Muscle of leg (tissue), 11 donors: Measurements from ENCODE around the gene SH3BGRL. TPM values are rescaled to one million over a fixed set of nuclear protein-coding genes. Genes with fewer than 3 reads are reported as not detected.

Experiments
- DNase-seq: peaks from one replicate; pipeline ENCODE4 v3.0.0; 2013
- H3K27ac ChIP-seq: one replicate; pipeline ENCODE4 v1.5.1; 2013; ENCODE audit warnings: mild to moderate bottlenecking, low read length, control low read depth
- H3K27me3 ChIP-seq: one replicate; pipeline ENCODE4 v1.6.1; 2013; ENCODE audit warnings: low read length; ENCODE audit not compliant: control insufficient read depth, insufficient read depth
- H3K36me3 ChIP-seq: one replicate; pipeline ENCODE4 v1.6.1; 2013; ENCODE audit warnings: low read length; ENCODE audit not compliant: control insufficient read depth, insufficient read depth
- H3K4me1 ChIP-seq: one replicate; pipeline ENCODE4 v1.6.1; 2013; ENCODE audit warnings: low read length; ENCODE audit not compliant: control insufficient read depth, insufficient read depth
- H3K4me3 ChIP-seq: one replicate; pipeline ENCODE4 v1.5.1; 2013; ENCODE audit warnings: low read length, control low read depth
- H3K9me3 ChIP-seq: replicated peaks from 2 replicates; pipeline ENCODE4 v1.6.1; 2013; ENCODE audit warnings: low read depth, low read length; ENCODE audit not compliant: control insufficient read depth
- WGBS: methylation state at CpG from one replicate; pipeline ENCODE4 v1.1.5; 2013; ENCODE audit warnings: missing lambda C conversion rate; ENCODE audit not compliant: insufficient coverage; 5-methylcytosine and 5-hydroxymethylcytosine counted together
- polyA plus RNA-seq, 8 donors: library from polyadenylated mRNA; unstranded; fragments of 120-200 nt; gene quantifications; one replicate each; pipeline versions ENCODE4 v1.2.1 to v1.2.3, GENCODE V29; 2013; ENCODE audit warnings: inconsistent platforms in 1 of 8, low replicate concordance in 1 of 8; ENCODE audit not compliant: insufficient read length in 8 of 8, insufficient read depth in 1 of 8
- total RNA-seq: library from RNA; stranded (reverse); fragments of 120-200 nt; gene quantifications from one replicate; pipeline ENCODE4 v1.2.4, GENCODE V29; 2013

The SH3BGRL gene
- total and polyA plus RNA-seq, 9 donors = 50.2 to 105 (median 71.2) TPM

DNA sequence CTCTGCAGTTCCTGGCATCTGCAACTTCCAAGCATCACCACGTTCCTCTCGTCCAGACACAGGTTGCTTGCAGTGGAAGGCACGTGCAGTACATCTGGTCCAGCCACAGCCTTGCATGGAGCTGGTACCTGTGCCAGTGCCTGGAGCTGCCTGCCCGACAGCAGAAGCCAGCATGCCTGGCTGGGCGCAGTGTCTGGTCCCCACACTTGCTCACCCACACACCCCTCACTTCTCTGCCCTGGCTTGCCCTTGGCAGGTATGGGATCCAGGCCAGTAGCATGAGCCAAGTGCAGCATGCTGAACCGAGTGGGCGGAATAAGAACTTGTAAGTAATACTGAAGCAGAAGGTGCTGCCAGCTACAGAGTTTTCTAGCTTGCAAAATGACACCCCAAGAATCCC is 39.9 kb downstream of the SH3BGRL start:
- H3K4me1 ChIP-seq = no peaks in the 10 kb centered on the region
- DNase-seq = no peak
- no peak overlapping the region for H3K4me3 ChIP-seq
- peaks cover 4% of the 10 kb centered on the region for H3K27me3 ChIP-seq
- 87% methylated on average over 5 of the region's 7 CpGs for WGBS
- H3K9me3 ChIP-seq = peaks cover 12% of the 10 kb centered on the region
- H3K27ac ChIP-seq = no peak overlapping the region
- H3K36me3 ChIP-seq = peaks cover 2% of the 10 kb centered on the region

DNA sequence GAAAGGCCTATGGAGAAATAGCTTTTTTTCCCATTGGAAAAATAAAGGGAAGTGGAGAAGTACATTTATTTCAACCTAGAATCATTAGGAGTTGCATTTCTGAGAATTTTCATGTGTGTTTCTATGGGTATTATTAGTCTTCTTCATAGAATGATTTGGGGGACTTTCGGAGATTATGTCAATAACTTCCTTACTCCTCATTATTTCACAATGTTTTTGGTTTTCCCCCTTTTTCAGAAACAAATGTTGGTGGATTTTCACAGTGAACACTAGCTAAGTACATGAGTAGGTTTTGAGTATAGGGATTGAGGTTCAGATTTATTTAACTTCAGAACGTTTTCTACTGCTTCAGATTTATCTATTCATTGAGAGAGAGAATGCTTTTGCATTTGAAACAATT is 54.0 kb downstream of the SH3BGRL start:
- no peak for DNase-seq
- H3K4me1 ChIP-seq = no peaks in the 10 kb centered on the region
- H3K27me3 ChIP-seq = no peaks in the 10 kb centered on the region
- H3K9me3 ChIP-seq = no peaks in the 10 kb centered on the region
- no peak overlapping the region for H3K27ac ChIP-seq
- H3K4me3 ChIP-seq = no peak overlapping the region
- no peaks in the 10 kb centered on the region for H3K36me3 ChIP-seq
- WGBS = no CpG with 5 or more reads among the region's 2 CpGs

DNA sequence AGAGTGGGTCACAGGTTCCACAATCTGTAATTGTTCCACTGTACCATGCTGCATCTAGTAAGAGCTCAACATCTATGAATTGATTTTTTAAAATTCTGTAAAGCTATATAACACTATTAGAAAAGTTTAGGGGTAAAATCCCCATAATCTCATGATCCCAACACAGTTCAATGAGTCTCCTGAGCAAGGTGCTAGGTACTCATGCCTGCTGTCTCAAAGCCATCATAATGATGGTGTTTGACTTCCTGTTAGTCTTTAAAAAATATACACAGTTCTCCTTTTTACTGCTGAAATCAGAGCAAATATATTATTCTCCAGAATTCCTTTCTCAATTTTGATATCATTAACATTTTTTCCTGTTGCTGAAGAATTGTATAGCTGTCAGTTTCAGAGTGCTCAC is 55.9 kb downstream of the SH3BGRL start:
- Histone ChIP-seq H3K4me3 (no peak overlapping the region), H3K27ac (no peak overlapping the region)

GRCh38 chrX:81259020-81259713 is 57.3 kb downstream of the SH3BGRL start:
- Histone ChIP-seq H3K36me3 (no peaks in the 10 kb centered on the region), H3K4me1 (no peaks in the 10 kb centered on the region), H3K27me3 (no peaks in the 10 kb centered on the region), H3K27ac (no peak overlapping the region), H3K4me3 (no peak overlapping the region), H3K9me3 (no peaks in the 10 kb centered on the region)
- peak; percentile 12 for DNase-seq
- WGBS = 50% methylated on average over 1 of the region's 1 CpG

More for the DNA sequence above, 55.9 kb downstream of the SH3BGRL start:
- no peaks in the 10 kb centered on the region for H3K27me3 ChIP-seq
- no peak for DNase-seq
- no peaks in the 10 kb centered on the region for H3K36me3 ChIP-seq
- H3K4me1 ChIP-seq = no peaks in the 10 kb centered on the region
- no peaks in the 10 kb centered on the region for H3K9me3 ChIP-seq

- Histone ChIP-seq H3K4me1 (no peaks in the 10 kb centered on the region), H3K4me3 (no peak overlapping the region), H3K27ac (no peak overlapping the region), H3K27me3 (no peaks in the 10 kb centered on the region), H3K9me3 (no peaks in the 10 kb centered on the region), H3K36me3 (no peaks in the 10 kb centered on the region)
- WGBS = no CpG with 5 or more reads among the region's 3 CpGs
- DNase-seq = no peak
These were observed 58.0 kb downstream of the SH3BGRL start for GRCh38 chrX:81259714-81260395.

DNA sequence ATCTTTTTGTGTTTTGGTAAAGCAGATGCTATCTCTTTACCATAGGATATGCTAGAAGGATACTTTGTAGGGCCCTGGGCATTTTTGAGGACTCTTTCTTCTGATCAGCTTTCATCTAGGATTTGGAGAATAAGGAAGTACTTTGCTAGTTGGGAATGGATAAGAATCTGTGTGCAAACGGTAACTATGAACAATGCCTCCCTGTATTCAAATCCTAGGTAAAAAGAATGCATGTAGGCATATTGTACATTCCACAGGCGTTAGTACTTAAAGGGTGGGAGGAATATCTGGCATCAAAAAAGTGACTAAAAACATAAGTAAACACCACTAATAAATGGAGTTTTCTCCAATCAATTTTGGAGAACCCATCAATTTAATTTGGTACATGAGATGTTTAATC is 59.7 kb downstream of the SH3BGRL start:
- Histone ChIP-seq H3K9me3 (no peaks in the 10 kb centered on the region), H3K4me1 (no peaks in the 10 kb centered on the region), H3K27ac (no peak overlapping the region), H3K36me3 (no peaks in the 10 kb centered on the region), H3K27me3 (no peaks in the 10 kb centered on the region), H3K4me3 (no peak overlapping the region)
- DNase-seq = no peak
- no CpG with 5 or more reads among the region's 2 CpGs for WGBS

DNA sequence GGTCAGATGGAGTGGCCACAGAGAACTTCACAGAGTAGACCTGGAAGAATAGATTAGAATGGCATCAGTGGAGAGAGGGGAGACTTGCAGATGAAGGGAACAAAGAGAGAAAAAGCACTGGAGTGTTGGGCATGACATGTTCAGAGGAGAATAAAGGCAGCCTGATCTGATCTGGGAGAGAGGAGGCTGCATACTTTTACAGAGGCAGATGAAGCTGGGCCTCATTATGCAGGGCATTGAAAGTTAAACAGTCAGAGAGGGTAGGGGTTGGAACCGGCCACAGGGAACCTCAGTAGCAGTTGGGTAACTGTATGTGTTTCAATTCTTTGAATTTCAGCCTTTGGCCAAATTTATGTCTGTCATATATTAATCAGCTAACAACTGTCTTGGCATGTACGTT is 61.2 kb downstream of the SH3BGRL start:
- no peaks in the 10 kb centered on the region for H3K4me1 ChIP-seq
- H3K36me3 ChIP-seq = no peaks in the 10 kb centered on the region
- no peaks in the 10 kb centered on the region for H3K27me3 ChIP-seq
- H3K27ac ChIP-seq = no peak overlapping the region
- H3K9me3 ChIP-seq = no peaks in the 10 kb centered on the region
- no peak overlapping the region for H3K4me3 ChIP-seq
- no peak for DNase-seq
- WGBS = no CpG with 5 or more reads among the region's 2 CpGs

DNA sequence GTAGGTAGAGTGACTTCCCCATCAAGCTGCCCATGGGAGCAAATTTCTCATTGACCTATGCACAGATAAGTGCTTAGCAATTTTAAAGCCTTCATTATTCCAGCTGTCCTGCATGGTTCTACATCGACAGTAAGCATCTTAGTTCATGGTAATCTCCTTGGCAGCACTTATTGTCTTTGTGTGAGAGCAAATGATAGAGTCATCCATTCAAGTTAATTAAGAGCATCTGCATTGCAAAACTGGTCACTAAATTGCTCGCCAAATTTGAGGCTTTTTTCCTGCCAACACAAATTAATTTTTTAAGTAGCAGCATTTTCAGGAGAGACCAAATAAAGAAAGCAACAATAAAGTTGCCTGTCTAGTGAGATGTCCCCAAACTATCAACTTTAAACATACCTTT is 76.7 kb downstream of the SH3BGRL start:
- Histone ChIP-seq H3K9me3 (no peaks in the 10 kb centered on the region), H3K27me3 (peaks cover 2% of the 10 kb centered on the region), H3K27ac (no peak overlapping the region), H3K36me3 (peaks cover 11% of the 10 kb centered on the region), H3K4me3 (no peak overlapping the region), H3K4me1 (no peaks in the 10 kb centered on the region)
- no peak for DNase-seq
- no CpG with 5 or more reads among the region's 2 CpGs for WGBS

DNA sequence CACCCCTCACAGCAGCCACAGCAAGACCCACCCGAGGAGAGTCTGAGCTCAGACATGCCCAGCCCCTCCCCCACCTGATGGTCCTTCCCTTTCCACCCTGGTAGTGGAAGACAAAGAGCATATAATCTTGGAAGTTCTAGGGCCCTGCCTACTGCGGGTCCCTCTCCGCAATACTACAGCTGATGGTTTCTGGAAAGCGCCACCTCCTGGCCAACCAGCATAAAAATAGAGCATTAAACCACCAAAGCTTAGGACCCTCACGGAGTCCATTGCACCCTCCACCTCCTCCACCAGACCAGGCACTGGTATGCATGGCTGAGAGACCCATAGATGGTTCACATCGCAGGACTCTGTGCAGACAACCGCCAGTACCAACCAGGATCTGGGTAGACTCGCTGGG is 78.2 kb downstream of the SH3BGRL start:
- Histone ChIP-seq H3K4me1 (no peaks in the 10 kb centered on the region), H3K27ac (no peak overlapping the region), H3K27me3 (peaks cover 2% of the 10 kb centered on the region), H3K36me3 (peaks cover 11% of the 10 kb centered on the region), H3K4me3 (no peak overlapping the region), H3K9me3 (peaks cover 3% of the 10 kb centered on the region)
- 79% methylated on average over 3 of the region's 8 CpGs for WGBS
- no peak for DNase-seq

- H3K27ac ChIP-seq = no peak overlapping the region
- H3K4me3 ChIP-seq = no peak overlapping the region
- no peak for DNase-seq
- H3K36me3 ChIP-seq = no peaks in the 10 kb centered on the region
- no CpG with 5 or more reads among the region's 3 CpGs for WGBS
- no peaks in the 10 kb centered on the region for H3K27me3 ChIP-seq
- H3K9me3 ChIP-seq = peaks cover 6% of the 10 kb centered on the region
- H3K4me1 ChIP-seq = no peaks in the 10 kb centered on the region
These were observed 84.2 kb downstream of the SH3BGRL start for GRCh38 chrX:81286075-81286474.
